Esophagus muscularis mucosa (tissue), 3 donors: ENCODE data around the gene IQCN.

Experiments
- POLR2A ChIP-seq: fragments of 450-650 bp; IDR thresholded peaks from one replicate; pipeline ENCODE4 v1.6.1; 2017; ENCODE audit warnings: antibody characterized with exemption, moderate library complexity, mild to moderate bottlenecking, low read depth
- POLR2AphosphoS5 ChIP-seq, 2 donors: sonication (generic); formaldehyde crosslinking; IDR thresholded peaks; one replicate each; pipeline ENCODE4 v1.6.1; 2017; ENCODE audit warnings: antibody characterized with exemption in 2 of 2
- TF ChIP-seq, protein P1 (sequence below), 3 experiments: fragments of 200-600 bp in 2 of 3; fragments of 450-650 bp in 1 of 3; sonication (generic) in 2 of 3; IDR thresholded peaks; one replicate each; pipeline ENCODE4 v1.5.1; 2017 to 2019; ENCODE audit warnings: antibody characterized with exemption in 3 of 3, mild to moderate bottlenecking in 2 of 3, moderate library complexity in 1 of 3

- TF ChIP-seq, protein P1, sequence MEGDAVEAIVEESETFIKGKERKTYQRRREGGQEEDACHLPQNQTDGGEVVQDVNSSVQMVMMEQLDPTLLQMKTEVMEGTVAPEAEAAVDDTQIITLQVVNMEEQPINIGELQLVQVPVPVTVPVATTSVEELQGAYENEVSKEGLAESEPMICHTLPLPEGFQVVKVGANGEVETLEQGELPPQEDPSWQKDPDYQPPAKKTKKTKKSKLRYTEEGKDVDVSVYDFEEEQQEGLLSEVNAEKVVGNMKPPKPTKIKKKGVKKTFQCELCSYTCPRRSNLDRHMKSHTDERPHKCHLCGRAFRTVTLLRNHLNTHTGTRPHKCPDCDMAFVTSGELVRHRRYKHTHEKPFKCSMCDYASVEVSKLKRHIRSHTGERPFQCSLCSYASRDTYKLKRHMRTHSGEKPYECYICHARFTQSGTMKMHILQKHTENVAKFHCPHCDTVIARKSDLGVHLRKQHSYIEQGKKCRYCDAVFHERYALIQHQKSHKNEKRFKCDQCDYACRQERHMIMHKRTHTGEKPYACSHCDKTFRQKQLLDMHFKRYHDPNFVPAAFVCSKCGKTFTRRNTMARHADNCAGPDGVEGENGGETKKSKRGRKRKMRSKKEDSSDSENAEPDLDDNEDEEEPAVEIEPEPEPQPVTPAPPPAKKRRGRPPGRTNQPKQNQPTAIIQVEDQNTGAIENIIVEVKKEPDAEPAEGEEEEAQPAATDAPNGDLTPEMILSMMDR (IDR thresholded peaks at IDR 0.05) = no peak
- TF ChIP-seq POLR2AphosphoS5 (IDR thresholded peaks at IDR 0.05) (no peak), POLR2A (no peak)
Observed at GRCh38 chr19:18308948-18309325, 34.7 kb upstream of the IQCN start.
